Right renal cortex interstitium (tissue), 3 donors: ENCODE measurements around the gene FABP7. TPM values are rescaled to one million over a fixed set of nuclear protein-coding genes. Genes with fewer than 3 reads are reported as not detected.
A peak's percentile ranks its signal among the peaks of the same experiment; 100 is the strongest.

Experiments used
- DNase-seq, 3 donors: peaks; one replicate each; pipeline ENCODE4 v3.0.0-alpha.2; 2013; ENCODE audit warnings: low read depth in 3 of 3, low spot score in 2 of 3
- polyA plus RNA-seq, 3 donors: library from polyadenylated mRNA; unstranded; fragments of 120-200 nt; gene quantifications; one replicate each; pipeline ENCODE4 v1.2.1, GENCODE V29; 2013; ENCODE audit not compliant: insufficient read length in 3 of 3

The FABP7 gene
- polyA plus RNA-seq, 3 donors, result 0.29 to 0.37 (median 0.34) TPM

DNA sequence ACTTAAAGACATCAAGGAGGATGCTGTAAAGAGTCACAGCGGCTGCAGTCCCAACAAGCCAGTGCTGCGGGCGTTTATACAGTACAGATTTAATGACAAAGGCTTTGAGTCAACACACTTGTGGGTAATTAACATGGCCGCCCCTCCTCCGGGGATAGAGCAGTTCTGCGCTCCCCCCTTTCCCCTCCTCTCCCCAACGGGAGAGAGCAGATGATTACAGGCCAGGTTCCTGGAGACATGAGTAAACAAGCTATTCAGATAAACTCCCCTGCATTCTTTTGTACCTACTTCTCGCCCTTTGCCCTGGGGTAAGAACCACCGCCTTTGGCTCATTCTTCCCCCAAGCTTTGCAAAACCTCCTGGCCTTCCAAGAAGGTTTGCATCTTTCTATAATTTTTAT lies 23.6 kb upstream of the FABP7 start:
- no peak for DNase-seq

DNA sequence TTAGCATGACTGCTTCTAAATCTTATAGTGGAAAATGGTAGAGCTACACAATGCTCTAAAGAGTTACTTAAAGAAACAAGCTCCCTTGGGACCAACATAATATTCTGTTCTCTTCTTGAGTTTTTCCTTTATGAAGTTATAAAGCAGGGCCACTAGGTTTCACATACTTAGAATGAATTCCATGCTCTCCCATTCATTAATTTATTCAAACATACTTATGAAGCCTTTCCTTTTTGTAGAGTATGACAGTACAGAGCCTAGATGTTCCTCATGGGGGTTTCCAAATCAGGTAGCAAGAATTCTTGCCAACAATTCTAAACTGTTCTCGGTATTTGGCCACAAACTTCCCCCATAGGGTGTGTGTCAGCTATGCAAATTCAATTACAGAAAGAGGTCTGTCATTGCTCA lies 20.6 kb upstream of the FABP7 start:
- no peak for DNase-seq

DNA sequence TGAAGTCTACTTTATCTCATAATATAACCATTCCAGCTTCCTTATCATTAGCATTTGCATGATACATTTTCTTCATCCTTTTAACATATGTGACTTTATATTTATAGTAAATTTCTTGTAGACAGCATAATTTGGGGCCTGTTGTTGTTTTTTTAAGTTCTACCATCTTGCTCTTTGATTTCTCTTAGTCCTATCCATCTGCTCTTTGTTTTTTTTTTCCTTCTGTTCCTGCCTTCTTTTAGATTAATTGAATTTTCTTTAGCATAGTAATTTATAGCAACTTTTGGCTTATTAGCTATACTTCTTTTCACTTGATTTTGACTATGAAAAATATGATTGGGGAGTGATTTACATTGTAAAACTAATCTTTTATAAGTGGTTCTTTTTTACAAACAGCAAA lies 19.2 kb upstream of the FABP7 start:
- no peak for DNase-seq

DNA sequence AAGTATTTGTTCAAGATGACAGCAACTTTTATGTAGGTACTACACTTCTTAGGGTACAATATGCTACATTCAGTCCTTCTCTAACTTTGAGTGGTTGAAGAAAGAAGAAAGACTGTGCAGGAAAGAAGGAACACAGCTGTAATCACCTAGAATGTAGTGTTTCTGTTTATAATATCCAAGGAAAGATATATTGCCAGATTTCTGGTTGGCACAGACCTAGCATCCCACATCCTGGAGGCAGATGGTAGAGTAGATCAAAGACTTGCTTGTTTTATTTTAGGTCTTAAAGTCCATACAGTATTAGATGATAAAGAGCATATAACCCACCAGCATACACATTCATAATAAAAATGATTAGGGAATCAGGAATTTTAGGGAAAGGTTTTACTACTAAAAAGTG lies 13.3 kb upstream of the FABP7 start:
- DNase-seq, result no peak

DNA sequence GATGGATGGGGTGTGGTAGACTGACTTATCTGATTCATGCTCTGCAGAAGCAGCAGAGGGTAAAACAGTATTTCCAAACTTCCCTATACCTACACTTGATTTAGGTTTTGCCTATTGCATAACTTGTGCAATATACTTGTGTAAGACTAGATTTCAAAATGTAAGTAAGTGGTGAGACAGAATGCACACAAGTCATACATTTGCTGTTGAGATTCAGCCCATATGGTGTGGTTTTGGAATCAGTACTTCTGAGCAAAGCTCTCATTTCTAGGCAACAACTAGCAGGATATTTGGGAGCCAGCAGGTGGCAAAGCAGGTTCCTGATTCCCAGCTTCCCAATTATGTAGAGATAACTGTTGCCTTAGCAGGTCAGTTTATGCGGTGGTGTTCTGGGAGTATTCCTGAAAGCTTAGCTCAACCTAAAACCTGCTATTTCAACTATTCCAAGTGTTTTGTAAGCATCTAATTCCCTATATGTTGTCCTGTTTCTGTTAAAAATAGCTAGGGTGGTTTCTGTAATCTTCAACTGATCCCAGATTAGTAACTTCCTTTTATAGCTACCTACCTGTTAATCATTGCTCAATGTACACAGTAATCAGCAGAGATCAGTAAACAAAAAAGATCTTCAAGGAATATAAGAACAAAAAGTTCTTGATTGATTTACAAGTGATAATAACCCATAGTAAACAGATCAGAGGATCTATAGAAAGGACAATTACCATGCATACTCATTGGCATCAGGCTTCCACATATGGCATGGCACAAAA lies 8.5 kb upstream of the FABP7 start:
- no peak for DNase-seq

DNA sequence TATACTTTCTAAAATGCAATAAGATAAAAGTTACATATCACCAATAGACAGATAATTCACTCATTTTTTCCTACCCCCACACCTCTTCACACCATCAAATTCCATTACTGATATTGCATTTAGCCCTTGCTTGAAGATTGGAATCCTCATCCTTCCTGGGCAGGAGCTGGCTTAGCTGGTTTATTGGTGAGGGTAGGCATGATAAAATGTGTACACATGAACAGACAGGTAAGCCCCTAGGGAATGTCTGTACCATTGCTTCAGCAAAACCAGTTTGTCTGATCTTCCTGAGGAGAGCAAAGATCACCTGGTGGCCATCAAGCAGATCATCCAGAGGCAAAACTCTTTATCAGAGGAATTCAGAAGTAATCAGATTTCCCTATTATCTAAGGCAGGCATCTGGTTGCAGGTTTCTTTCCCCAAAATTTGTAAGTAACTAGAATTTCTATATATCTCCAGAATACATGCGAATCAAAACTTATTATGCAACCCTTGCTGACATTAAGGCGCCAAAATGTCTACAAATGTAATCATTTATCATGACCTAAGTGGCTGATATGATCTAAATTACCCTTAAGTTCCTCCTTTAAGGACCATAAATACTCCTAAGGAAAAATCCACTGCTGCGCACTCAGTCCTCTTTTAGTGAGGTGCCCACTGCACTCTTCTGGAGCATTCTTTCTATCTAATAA lies 6.6 kb upstream of the FABP7 start:
- no peak for DNase-seq

DNA sequence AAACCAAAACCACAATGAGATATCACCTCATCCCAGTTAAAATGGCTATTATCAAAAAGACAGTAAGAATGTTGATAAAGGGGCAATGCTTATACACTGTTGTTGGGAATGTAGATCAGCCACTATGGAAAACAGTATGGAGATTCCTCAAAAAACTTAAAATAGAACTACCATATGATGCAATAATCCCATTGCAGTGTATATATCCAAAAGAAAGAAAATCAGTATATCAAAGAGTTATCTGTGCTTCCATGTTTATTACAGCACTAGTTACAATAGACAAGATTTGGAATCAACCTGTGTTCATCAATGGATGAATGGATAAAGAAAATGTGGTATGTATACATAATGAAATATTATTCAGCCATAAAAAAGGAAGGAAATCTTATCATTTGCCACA lies 3.5 kb upstream of the FABP7 start:
- DNase-seq, result no peak

DNA sequence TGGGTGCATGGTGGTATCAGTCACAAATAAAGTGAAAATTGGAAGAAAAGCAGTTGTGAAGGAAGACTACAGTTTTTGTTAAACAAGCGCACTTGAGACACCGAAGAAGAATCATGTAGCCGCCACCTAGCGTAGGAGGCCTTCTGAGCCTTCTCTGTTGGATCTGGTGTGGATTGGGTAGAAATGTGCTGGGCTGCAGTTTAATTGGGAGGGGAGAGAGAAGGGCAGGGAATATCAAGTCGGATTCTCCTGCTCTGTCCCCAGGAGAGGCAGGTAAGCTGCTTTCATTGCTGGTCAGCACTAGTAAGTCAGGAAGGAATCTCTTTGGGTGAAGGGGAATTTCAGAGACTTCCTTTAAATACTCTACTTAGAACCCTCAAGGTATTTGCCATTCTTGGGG lies 1.2 kb upstream of the FABP7 start:
- DNase-seq, result no peak

DNA sequence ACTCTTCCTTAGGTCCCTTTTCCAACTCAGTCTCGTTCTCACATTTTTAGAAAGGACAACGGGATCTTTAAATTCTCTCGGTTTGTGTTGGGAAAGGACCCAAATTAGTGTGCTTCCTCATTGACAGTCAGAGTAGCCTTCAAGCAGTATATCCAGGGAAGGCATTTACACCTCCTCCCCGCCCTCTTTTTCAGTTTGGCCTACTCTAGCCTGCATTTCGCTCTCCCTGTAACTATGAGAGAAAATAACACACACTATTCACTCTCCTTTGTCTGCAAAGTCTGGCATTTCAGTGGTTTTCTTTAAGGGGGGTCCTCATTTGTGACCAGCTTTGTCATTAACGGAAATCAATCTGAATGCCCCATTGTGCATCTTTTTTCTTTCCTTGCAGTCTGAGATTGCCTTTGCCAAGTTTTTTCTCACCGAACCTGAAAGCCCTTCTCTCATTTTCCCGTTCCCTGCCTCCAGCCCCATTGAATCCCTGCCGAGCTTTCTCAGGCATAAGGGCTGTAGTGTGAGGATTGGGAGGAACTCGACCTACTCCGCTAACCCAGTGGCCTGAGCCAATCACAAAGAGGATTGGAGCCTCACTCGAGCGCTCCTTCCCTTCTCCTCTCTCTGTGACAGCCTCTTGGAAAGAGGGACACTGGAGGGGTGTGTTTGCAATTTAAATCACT lies 393 bp upstream of the FABP7 start:
- no peak for DNase-seq

DNA sequence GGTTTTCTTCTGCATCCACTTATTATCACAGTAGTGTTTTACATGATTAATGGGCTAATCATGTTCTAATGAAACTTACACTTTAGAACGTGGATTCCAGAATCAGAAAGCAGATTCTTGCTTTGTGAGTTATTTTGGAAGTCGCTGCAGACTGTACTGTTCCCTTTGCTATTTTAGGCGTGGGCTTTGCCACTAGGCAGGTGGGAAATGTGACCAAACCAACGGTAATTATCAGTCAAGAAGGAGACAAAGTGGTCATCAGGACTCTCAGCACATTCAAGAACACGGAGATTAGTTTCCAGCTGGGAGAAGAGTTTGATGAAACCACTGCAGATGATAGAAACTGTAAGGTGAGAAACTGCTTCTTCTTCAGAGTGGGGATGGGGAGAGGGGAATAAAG lies 598 bp downstream of the FABP7 start:
- no peak for DNase-seq

DNA sequence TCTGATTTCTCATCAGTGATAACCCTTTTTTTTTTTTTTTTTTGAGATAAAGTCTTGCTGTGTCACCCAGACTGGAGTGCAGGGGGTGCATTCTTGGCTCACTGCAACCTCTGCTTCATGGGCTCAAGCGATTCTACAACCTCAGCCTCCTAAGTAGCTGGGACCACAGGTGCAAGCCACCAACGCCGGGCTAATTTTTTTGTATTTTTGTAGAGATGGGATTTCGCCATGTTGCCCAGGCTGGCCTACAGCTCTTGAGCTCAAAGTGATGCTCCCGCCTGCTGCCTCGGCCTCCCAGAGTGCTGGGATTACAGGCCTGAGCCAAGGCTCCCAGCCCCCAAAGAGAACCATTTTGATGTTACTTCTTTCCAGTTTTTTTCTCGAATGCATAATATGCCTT lies 2.2 kb downstream of the FABP7 start:
- no peak for DNase-seq

DNA sequence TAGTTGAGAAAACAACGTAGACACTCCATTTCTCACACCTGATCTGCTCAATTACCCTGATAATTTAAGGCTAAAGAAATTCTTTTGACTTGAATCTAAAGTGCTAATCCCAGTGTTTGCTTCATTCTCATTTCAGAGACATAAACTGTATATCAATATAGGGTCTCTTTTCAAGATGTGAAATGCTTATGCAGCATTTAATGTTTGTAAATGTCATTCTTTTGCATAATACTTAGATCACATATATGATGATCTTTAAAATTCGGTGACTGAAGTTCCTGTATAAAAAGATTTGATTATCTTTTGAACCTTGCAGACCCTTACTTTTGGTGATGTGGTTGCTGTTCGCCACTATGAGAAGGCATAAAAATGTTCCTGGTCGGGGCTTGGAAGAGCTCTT lies 3.9 kb downstream of the FABP7 start:
- DNase-seq, result no peak

DNA sequence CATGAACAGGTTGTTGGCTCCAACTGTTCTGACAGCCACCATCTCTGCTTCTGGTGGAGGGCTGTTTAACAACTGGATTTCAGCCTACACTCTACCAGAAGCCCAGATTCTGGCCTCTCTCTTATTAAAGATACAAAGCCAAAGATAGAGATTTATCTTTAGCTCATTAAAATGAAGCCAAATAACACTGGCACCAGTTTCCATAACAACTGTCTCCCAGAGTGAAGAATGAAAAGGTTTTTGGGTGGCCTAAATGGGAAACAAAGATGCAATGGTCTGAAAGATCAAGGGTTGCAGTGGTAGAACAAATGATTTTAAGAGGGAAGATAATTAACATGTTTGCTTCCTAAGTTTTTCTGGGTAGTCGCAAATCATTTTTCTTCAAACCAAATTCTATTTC lies 6.4 kb downstream of the FABP7 start:
- no peak for DNase-seq

DNA sequence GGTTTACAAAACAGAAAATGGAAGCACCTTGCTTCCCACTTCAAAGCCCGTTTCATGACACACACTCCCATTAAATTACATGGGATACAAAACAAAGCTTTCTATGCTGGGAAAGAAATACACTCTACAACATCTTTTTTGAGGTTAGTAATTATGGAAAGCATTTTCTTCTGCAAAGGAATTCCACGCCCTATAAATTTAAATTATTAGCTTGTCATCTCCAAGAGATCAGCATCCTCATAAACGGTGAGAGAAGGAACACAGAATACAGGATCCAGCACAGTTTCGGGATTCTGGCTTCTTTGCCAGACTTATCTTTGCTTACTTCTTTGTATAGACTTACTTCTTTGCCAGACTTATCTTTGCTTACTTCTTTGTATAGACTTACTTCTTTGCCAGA lies 8.2 kb downstream of the FABP7 start:
- no peak for DNase-seq

DNA sequence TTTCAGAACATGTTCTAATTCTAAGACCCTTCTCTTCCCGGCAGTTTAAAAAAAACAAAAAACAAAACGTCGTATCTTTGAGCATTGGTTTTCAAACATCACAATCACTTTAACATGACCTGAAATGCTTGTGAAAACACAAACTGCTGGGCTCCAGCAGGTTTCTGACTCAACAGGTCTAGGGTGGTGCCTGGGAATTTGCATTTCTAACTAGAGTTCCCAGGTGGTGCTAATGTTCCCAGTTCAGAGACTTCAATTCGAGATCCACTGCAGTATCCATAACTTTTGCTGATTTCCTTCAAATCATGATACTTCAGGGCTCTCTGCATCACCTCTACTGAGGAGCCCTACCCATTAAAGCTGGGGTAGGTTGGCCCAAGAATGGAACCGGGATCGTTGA lies 8.7 kb downstream of the FABP7 start:
- DNase-seq, result no peak

DNA sequence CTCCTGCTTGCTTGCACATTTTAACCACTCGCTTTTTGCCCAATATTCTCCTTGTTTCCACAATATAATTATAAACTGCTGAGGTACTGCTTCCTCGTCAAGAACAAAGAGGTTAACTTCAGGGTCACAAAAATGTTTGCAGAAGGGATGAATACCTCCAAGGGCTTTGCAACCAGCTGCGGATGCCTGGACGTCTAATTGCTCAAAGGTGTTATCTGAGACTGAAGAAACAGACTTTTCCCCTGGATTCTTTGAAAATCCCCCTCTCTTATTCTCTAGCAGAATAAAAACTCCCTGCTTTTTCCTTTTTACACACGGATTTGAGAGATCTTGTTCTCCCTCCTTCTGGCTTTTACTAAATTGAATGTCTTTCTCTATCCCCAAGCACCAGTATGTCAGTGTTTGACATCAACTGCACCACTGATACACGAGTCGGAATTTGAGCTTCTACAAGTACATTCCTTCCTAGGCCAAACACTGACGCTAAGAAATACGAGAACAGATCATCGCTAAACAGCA lies 9.2 kb downstream of the FABP7 start:
- peak in 1 of 3 donors; percentile 45 for DNase-seq

DNA sequence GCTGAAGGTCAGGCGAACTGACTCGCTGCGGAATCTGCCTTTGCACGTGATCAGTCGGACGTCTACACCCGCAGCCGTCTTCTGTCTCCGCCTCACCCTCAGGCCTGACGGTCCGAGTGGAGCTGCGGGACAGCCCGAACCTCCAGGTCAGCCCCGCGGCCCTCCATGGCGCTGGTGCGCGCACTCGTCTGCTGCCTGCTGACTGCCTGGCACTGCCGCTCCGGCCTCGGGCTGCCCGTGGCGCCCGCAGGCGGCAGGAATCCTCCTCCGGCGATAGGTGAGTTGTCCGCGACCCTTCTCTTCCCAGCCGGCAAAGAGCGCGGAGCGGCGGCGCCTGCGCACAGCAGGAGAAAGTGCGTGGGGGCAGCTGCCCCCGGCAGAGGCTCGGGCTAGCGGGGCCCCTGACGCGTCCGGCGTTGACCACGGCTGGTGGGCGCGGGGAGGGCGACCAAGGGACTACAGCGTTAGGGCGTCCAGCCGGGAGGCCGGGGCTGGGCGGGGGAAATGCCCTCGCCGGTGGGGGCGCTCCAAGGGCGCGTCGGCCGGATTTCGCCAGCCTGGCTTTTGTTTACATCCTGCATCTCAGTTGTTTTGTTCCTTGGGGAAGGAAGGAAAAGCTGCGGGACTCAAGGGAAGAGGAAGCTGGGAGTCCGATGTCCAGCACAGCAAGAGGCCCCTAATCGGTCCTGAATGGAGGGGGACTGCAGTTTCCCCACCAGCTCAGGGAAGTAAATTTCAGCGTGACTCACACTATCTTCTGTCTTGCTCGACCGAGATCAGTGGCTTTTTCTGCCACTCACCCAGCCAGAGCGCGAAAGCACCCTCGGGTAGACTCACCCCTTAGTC lies 9.9 kb downstream of the FABP7 start, which contains the start of gene SMPDL3A:
SMPDL3A (plus strand) TSS at position 77 of the 846 bp plus-strand sequence; CDS start at position 166, 89 bp downstream.
- peak; percentile 54 to 63 (median 57) for DNase-seq

DNA sequence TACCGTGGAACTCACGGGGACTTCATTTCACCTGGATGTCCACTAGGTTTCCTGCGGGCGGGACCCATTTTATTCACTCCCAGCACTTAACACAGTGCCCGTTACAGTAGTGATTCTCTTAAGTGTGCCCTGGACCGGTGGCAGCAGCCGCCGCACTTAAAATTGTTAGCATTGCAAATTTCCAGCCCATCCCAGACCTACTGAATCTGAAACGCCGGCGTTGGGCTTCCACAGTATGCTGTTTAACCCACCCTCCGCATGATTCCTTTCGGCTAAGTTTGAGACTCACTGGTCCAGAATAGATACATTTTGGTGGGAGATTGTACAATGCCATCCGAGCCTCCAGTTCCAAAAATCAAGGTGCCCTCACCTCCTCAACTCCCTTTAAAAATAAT lies 10.5 kb downstream of the FABP7 start:
- DNase-seq, result no peak

DNA sequence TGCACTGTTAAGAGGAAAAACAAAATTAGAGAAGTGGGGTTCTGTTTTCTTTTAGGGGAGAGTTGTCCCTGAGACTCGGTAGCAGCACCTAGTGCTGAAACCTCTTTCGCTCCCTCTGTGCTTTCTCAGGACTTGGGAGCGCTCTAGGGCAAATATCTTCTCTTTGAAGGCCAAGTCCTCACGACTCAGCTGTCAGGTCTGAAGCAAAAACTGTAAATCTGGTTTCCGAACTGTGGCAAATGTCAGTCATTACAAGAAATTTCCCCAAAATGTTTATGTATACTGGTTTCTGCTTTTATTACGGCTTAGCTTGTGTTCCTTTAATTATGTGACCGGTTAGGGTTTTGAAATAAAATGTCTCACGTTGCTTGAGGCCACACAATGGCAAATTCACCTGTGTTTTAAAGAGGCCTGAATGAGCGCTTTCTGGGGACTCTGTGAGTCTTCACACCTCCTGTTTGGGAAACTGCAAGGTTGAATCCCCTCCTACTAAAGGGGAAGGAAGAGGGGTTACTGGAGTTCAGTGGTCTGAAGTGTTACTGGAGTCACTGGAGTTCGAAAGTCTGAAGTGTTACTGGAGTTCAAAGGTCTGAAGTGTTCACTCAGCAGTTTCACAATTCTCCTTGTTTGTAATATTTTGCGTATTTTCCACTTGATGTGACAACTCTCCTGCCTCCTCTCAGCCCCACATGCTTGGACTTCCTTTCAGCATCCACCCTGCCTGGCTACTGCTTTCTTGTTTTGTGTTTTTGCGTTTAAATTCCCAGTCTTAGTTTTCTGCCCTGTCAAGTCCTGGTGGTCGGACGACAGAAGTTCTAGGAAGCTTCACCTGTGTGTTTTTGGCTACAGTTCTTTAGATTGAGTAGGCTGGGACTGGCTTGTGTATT lies 11.2 kb downstream of the FABP7 start:
- DNase-seq, result no peak

DNA sequence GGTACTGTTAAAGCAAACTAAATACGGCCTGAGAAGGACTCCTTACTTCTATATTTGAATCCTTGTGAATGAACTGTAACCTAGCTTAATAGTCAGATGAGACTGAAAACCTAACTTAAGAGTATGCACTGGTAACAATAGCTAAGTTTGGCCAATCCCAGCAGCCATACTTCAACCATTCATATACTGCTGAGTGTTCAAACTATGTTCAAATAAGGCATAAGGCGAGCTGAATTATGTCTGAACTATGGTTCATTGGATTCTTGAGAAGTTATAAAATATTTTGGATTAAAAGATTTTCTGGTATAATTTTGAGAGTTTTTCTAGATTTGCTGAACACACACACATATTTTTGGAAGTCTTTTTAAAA lies 11.8 kb downstream of the FABP7 start:
- no peak for DNase-seq
